NCI-H2227 (cell line): ENCODE results near the gene CEP20.
"Not testable (repeated sequence)": the region's sequence is repeated elsewhere in the genome, so short reads cannot be mapped to it uniquely, and the experiment has no call there.

Source experiments
- DNase-seq: peaks from one replicate; lab custom pipeline; 2025; ENCODE audit not compliant: unreplicated experiment; lab: John Stamatoyannopoulos, UW

The CEP20 gene, protein sequence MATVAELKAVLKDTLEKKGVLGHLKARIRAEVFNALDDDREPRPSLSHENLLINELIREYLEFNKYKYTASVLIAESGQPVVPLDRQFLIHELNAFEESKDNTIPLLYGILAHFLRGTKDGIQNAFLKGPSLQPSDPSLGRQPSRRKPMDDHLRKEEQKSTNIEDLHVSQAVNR

DNA sequence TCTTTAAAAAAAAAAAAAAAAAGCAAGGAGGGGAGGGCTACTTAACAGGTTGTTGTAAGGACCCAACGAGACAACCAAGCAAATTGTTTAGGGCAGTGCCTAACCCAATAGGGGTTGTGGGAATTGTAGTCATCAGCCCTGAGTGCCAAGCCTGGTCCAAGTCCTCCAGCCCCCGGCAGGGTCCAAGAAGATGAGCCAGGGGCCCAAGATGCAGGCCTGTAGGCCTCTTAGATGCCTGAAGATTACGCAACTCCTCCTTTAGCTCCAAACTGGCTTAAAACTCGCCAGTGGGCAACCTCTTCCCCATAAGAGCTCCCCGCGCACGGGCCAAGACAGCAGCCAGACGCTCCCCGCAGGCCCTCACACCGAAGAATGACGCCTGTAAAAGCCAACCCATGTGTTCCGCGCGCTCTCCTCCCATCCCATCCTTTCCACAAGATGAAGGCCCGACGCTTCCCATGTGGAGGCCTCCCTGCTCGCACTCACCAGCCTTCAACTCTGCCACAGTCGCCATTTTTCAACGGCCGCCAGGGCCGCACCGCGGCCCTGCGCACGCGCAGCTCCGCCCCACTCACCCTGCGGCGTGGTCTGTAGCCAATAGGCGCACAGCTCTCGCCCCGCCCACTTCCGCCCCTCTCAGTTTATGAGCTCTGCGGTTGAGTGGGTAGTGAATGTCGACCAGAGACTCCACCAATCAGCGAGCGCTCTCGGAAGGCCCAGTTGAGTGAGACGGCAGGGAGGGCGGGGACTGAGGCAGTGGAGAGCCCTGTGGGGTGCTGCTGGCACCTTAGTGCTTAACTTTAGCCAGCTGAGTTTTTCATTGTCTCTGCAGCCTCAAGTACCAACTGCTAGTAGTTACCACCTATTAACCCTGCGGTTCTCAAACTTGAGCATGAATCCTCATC is at the start of gene CEP20:
Gene CEP20, minus strand, starts transcription at position 532 of the 905 bp plus-strand sequence. Its CDS starts 18 bp downstream, at position 514.
- peak; percentile 99 for DNase-seq

DNA sequence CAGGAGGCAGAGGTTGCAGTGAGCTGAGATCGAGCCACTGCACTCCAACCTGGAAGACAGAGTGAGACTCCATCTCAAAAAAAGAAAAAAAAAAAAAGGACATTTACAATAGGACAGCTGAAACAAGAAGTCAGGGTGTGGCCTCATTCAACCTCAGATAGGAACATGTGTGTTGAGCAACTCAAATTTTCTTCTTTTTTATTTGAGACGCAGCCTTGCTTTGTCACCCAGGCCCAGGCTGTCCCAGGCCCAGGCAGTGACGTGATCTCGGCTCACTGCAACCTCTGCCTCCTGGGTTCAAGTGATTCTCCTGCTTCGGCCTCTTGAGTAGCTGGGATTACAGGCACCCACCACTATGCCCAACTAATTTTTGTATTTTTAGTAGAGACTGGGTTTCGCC is 48.4 kb upstream of the CEP20 start:
- not testable (repeated sequence) for DNase-seq

DNA sequence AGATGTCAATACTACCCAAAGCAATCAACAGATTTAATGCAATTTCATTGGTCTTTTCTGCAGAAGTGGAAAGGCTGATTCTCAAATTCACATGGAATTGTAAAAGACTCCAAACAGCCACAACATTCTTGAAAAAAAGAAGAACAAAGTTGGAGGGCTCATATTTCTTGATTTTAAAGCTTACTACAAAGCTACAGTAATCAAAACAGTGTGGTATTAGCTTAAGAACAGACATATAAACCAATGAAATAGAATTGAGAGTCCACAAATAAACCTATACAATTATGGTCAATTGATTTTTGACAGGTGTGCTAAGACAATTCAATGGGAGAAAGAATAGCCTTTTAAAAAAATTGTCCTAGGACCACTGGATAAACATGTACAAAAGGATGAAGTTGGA is 46.6 kb upstream of the CEP20 start:
- DNase-seq: no peak

DNA sequence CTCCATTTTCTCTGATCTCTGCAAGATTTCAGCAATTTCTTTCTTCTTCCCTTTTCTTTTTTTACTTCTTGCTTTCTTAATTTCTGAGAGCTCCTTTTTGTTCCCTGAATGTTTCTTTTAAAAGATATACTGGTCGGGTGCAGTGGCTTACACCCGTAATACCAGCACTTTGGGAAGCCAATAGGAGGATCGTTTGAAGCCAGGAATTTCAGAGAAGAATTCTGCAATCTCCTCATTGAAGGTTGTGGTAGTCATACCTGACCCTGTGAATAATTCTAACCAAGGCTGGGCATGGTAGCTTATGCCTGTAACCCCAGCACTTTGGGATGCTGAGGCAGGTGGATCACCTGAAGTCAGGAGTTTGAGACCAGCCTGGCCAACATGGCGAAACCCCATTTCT is 45.4 kb upstream of the CEP20 start:
- no peak for DNase-seq

DNA sequence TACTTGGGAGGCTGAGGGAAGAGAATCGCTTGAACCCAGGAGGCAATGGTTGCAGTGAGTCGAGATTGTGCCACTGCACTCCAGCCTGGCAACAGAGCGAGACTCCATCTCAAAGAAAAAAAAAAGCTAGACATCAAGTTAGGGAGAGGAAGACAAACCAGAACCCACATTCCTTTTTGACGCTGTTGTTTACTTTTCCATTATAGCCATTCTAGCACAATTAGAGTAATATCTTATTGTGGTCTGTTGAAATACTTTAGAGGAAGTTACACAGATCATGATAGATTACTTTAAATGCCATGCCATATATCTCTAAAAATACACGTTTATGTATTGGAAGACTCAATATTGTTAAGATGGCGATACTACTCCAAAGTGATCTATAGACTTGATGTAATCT is 44.5 kb upstream of the CEP20 start:
- DNase-seq: no peak

DNA sequence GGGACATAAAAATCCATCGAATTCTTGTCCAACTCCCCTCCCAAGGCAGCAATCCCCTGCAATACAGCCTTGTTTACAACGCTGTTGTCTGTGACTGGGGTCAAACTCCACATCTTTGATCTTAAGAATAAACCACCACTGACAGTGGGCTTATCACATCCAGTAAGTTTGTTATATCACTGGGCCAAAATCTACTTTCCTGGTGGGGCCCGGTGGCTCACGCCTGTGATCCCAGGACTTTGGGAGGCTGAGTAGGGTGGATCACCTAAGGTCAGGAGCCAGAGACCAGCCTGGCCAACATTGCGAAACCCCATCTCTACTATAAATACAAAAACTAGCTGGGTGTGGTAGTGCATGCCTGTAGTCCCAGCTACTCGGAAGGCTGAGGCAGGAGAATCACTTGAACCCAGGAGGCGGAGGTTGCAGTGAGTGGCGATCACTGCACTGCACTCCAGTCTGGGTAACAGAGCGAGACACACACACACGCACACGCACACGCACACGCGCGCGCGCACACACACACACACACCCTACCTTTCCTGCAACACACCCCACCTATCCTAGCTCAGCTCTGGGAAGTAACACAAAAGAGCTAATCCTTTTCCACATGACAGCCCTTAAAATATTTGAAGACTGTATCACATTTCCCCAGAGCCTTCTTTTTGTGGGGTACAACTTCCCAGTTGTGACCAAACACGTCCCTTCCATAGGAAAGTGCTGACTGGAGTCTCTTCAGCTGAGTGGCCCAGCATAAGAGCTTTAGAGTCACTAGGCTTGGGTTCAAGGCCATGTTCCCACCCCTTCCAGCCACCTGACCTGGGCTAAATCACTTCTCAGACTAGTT is 40.1 kb upstream of the CEP20 start:
- no peak for DNase-seq

DNA sequence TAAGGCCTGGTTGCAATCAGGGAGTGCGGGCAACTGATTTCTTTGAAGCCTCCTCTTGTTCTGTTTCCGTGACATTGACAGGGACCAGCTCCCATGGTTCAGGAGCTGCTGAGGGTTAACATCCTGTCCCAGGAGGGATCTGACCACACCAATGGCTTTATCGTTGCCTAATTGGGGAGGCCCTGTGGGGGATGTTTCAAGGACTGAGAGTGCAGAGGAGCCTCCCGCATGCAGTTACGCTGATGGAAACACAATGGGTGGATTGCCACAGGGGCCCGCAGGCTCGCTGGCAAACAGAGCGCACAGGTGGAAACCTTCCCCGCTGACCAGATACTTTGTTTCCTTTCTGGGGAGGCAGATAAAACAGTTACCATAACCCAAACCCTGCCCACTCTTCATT is 37.2 kb upstream of the CEP20 start:
- no peak for DNase-seq

DNA sequence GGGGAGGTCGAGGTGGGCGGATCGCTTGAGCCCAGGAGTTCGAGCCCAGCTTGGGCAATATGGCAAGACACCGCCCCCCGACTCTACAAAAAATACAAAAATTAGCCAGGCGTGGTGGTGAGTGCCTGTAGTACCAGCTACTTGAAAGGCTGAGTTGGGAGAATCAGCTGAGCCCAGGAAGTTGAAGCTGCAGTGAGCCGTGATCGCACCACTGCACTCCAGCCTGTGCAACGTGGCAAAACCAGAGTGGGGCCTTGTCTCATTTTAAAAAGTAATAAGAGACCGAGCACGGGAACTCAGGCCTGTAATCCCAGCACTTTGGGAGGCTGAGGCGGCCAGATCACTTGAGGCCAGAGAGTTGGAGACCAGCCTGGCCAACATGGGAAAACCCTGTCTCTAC is 36.6 kb upstream of the CEP20 start:
- DNase-seq: no peak

DNA sequence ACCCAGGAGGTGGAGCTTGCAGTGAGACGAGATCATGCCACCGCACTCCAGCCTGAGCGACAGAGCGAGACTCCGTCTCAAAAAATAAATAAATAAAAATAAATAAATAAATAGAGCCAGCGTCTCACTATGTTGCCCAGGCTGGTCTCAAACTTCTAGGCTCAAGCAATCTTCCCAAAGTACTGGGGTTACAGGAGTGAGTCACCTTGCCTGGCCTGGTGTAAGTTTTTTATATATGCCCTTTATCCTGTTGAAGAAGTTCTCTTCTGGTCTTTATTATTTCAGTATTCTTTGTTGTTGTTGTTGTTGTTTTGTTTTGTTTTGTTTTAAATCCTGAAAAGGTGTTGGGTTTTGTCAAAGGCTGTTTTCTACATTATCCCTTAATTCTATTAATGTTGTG is 30.9 kb upstream of the CEP20 start:
- no peak for DNase-seq

DNA sequence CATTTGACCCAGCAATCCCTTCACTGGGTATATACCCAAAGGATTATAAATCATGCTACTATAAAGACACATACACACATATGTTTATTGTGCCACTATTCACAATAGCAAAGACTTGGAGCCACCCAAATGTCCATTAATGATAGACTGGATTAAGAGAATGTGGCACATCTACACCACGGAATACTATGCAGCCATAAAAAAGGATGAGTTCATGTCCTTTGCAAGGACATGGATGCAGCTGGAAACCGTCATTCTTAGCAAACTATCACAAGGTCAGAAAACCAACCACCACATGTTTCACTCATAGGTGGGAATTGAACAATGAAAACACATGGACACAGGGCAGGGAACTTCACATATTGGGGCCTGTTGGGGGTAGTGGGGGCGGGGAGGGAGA is 29.9 kb upstream of the CEP20 start:
- not testable (repeated sequence) for DNase-seq

DNA sequence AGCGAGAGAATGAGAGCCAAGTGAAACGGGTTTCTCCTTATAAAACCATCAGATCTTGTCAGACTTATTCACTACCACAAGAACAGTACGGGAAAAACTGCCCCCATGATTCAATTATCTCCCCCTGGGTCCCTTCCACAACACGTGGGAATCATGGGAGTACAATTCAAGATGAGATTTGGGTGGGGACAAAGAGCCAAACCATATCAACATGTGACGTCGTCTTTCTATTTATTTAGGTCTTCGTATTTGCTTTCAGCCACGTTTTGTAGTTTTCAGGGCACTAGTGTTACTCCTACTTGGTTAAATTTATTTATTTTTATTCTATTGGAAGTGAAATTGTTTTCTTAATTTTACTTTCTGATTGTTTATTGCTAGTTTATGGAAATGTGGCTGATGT is 27.9 kb upstream of the CEP20 start:
- no peak for DNase-seq

DNA sequence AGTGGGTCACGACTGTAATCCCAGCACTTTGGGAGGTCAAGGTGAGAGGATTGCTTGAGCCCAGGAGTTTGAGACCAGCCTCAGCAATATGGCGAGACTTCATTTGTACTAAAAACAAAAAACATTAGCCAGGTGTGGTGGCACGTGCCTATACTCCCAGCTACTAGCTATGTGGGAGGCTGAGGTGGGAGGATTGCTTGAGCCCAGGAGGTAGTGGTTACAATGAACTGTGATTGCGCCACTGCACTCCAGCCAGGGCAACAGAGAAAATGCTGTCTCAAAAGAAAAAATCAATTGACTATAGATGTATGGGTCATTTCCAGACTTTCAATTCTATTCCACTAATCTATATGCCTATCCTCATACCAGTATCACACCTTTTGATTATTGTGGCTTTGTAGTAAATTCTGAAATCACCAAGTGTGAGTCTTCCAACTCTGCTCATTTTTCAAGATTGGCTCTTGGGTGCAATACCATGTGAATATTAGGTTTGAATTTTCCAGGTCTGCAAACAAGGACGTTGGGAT is 27.2 kb upstream of the CEP20 start:
- no peak for DNase-seq

DNA sequence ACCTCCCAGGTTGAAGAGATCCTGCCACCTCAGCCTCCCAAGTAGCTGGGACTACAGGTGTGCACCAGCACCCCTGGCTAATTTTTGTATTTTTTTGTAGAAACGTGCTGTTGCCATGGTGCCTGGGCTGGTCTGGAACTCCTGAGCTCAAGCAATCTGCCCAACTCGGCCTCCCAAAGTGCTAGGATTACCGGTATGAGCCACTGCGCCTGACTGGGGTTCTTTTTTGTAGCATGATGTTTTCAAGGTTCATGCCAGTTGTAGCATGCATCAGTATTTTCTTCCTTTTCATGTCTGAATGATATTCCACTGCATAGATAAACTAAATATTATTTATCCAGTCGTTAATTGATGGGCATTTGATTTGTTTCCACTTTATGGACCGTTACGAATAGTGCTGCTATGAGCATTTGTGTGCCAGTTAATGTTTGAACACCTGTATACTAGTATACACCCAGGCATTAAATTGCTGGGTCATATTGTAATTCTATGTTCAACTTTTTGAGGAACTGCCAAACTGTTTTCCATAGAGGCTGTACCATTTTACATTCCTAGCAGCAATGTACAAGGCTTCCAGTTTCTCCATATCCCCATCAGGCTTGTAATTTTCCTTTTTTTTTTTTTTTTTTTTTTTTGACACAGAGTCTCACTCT is 24.8 kb upstream of the CEP20 start:
- no peak for DNase-seq

DNA sequence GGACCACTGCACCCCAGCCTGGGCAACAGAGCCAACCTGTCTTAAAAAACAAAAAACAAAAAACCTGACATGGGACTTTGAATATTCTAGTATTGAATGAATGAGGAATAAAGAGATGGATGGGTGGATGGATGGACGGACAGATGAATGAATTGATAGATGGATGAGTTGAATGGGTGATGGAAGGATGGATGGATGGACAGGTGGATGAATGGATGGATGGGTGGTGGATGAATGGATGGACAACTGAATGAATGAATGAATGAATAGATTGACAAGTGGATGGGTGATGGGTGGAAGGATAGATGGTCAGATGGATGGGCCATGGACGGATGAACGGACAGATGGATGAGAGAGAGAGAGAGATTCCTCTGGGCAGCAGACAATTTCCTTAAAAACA is 22.8 kb upstream of the CEP20 start:
- no peak for DNase-seq

DNA sequence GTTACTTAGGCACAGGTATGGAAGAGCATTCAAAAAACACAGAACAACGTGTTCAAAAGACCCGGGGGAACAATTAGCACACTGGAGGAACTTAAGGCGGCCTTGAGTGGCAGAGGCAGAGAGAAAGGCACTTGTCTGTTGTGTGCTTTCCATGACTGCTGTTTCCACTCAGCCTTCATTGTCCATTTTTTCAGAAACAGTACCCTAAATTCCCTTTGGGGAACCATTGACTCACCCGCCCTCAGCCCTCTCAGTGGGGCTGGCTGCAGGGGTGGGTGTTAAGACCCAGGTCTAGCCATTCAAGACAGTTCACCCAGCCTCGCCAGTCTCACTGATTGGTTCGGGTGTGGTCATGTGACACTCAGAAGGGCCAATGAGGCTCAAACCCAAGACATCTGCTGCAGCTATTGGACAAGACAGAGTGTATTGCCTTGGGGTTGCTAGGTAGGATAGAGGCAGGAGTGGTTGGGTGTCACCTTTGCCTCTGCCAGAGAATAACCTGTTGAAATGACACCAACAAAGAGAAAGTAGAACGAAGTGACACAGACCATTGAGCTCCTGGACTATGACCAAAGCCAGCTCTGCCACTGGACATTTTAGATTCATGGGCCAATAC is 19.6 kb upstream of the CEP20 start:
- peak; percentile 24 for DNase-seq

DNA sequence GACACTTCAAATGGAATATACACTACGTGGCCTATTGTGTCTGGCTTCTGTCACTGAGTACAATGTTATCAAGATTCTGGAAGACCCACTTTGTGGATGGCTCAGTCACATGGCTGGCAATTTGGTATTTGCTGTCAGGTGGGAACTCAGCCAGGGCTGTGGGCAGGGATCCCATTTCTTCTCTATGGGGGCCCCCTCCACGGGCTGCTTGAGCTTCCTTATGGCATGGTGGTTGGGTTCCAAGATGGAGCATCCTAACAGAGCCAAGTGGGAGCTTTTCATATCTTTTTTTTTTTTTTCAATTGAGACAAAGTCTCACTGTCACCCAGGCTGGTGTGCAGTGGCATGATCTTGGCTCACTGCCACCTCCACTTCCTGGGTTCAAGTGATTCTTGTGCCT is 18.0 kb upstream of the CEP20 start:
- DNase-seq: no peak

DNA sequence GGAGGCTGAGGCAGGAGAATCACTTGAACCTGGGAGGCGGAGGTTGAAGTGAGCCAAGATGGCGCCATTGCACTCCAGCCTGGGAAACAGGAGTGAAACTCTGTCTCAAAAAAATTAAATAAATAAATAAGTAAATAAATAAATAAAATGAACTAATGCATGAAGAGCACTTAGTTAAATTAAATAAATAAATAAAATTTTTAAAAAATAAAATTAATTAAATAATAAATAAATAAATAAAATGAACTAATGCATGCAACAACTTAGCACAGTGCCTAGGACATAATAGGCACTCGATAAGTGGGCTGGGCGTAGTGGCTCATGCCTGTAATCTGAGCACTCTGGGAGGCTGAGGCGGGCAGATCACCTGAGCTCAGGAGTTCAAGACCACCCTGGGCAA is 15.6 kb upstream of the CEP20 start:
- no peak for DNase-seq

DNA sequence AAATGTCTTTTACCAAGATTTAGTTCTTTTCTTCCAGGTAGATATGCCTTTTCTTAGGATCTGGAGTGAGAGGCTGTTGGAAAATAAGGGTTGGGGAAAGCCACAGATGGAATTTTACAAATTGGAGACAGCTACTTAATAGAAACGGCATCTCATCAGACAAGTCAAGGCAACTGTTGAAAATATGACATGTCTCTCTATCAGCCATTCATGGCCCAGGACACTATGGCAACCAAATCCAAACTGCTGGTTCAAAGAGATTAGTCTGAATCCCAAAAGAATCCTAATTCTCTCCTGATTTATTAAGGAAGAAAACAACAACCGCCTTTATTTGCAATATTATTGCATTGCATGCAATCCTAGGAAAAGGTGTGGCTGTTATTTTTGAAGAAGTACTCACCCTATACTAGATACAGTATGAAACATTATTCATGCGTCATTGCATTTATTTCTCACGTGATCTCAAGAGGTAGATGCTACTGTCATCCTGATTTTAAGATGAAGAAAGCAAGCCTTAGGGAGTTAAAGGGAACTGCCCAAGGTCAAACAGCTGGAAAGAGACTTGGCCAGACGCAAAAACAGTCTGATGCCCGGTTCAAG is 12.6 kb upstream of the CEP20 start:
- no peak for DNase-seq

DNA sequence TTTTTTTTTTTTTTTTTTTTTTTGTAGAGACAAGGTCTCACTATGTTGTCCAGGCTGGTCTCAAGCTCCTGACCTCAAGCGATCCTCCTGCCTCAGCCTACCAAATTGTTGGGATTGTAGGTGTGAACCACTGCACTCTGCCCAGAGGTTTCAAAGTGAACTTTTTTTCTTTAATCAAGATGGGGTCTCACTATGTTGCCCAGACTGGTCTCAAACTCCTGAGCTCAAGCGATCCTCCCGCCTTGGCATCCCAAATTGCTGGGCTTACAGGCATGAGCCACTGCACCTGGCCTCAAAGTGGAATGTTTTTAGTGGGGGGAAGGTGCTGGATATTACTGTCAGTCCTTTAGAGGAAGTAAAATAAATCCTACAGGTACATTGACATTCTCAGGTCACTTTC is 12.0 kb upstream of the CEP20 start:
- no peak for DNase-seq

DNA sequence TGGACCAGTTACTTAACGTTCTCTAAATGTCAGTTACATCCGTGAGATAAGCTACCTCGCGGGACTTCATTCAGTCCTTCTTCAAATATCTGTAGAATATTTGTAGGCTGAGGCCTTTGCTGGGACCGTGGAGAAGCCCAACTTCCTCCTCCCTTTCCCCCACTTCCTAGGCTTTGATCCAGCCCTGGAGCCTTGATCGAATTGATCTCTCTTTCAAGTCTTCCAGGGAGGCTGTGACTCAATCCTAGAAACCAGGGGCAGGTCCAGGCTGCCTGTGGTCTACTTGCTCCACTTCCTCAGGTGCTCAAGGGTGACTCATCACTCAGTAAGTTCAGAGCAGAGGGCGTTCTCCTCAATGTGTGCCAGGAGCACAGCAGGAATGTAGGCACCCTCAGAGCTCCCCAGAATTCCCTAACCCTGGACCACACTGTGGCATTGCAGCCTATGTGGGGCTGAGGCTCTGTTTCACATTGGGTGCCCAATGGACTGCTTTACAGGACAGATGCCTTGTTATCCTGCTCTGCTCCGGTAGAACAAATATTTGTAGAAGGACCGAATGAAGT is 11.2 kb upstream of the CEP20 start:
- no peak for DNase-seq
